H9 (cell line): Measurements from ENCODE around the gene NME5. TPM values are rescaled to one million over a fixed set of nuclear protein-coding genes. Genes with fewer than 3 reads are reported as not detected.

Experiments
- DNase-seq: peaks from one replicate; pipeline ENCODE4 v3.0.0-alpha.2; 2017
- H2AFZ ChIP-seq: one replicate; pipeline ENCODE4 v1.6.1; 2013; ENCODE audit warnings: mild to moderate bottlenecking, low read length, control low read depth, moderate library complexity
- H2AK5ac ChIP-seq: 2 replicates; pipeline ENCODE4 v1.6.1; 2013; ENCODE audit warnings: low read length, control low read depth, mixed read lengths; ENCODE audit not compliant: insufficient read length
- H2BK120ac ChIP-seq: one replicate; pipeline ENCODE4 v1.6.1; 2013; ENCODE audit warnings: low read depth, mild to moderate bottlenecking, low read length, control low read depth, inconsistent platforms; ENCODE audit not compliant: poor library complexity, severe bottlenecking
- H2BK12ac ChIP-seq: 2 replicates; pipeline ENCODE4 v1.6.1; 2013; ENCODE audit warnings: low read length, control low read depth, mixed read lengths, low read depth; ENCODE audit not compliant: insufficient read length
- H2BK15ac ChIP-seq: 2 replicates; pipeline ENCODE4 v1.6.1; 2013; ENCODE audit warnings: low read depth, low read length, control low read depth
- H2BK20ac ChIP-seq: one replicate; pipeline ENCODE4 v1.6.1; 2013; ENCODE audit warnings: low read depth, mild to moderate bottlenecking, low read length, control low read depth, inconsistent platforms; ENCODE audit not compliant: poor library complexity, severe bottlenecking
- H2BK5ac ChIP-seq: 2 replicates; pipeline ENCODE4 v1.6.1; 2013; ENCODE audit warnings: low read length, control low read depth, mixed read lengths; ENCODE audit not compliant: insufficient read length
- H3K14ac ChIP-seq: 2 replicates; pipeline ENCODE4 v1.6.1; 2013; ENCODE audit warnings: low read length, control low read depth; ENCODE audit not compliant: insufficient read depth
- H3K18ac ChIP-seq: 2 replicates; pipeline ENCODE4 v1.6.1; 2013; ENCODE audit warnings: low read depth, mild to moderate bottlenecking, mixed read lengths, low read length, control low read depth; ENCODE audit not compliant: insufficient read length
- H3K23ac ChIP-seq: 2 replicates; pipeline ENCODE4 v1.6.1; 2013; ENCODE audit warnings: low read length, control low read depth, mixed read lengths, low read depth; ENCODE audit not compliant: insufficient read length
- H3K23me2 ChIP-seq: 2 replicates; pipeline ENCODE4 v1.6.1; 2013; ENCODE audit warnings: low read depth, mild to moderate bottlenecking, mixed read lengths, low read length, control low read depth; ENCODE audit not compliant: insufficient read length, poor library complexity, severe bottlenecking
- H3K27ac ChIP-seq: 2 replicates; pipeline ENCODE4 v1.5.1; 2013; ENCODE audit warnings: low read length, control low read depth, mixed read lengths, low read depth; ENCODE audit not compliant: insufficient read length
- H3K27me3 ChIP-seq: 2 replicates; pipeline ENCODE4 v1.6.1; 2013; ENCODE audit warnings: low read length, control low read depth, inconsistent platforms; ENCODE audit not compliant: insufficient read depth
- H3K4ac ChIP-seq: 2 replicates; pipeline ENCODE4 v1.6.1; 2013; ENCODE audit warnings: low read depth, mild to moderate bottlenecking, control low read depth, inconsistent platforms, low read length, moderate library complexity
- H3K4me1 ChIP-seq: 2 replicates; pipeline ENCODE4 v1.6.1; 2013; ENCODE audit warnings: low read length, control low read depth, inconsistent platforms; ENCODE audit not compliant: insufficient read depth
- H3K4me2 ChIP-seq: 2 replicates; pipeline ENCODE4 v1.6.1; 2013; ENCODE audit warnings: low read length, control low read depth, mixed read lengths; ENCODE audit not compliant: insufficient read length, insufficient read depth
- H3K56ac ChIP-seq: 2 replicates; pipeline ENCODE4 v1.6.1; 2013; ENCODE audit warnings: low read depth, mild to moderate bottlenecking, mixed read lengths, low read length, control low read depth; ENCODE audit not compliant: insufficient read length
- H3K79me1 ChIP-seq: 2 replicates; pipeline ENCODE4 v1.6.1; 2013; ENCODE audit warnings: low read depth, mild to moderate bottlenecking, moderate library complexity, low read length, control low read depth, inconsistent platforms; ENCODE audit not compliant: insufficient read depth, poor library complexity, severe bottlenecking
- H3K79me2 ChIP-seq: 2 replicates; pipeline ENCODE4 v1.6.1; 2013; ENCODE audit warnings: low read length, control low read depth, inconsistent platforms; ENCODE audit not compliant: insufficient read depth
- H3K9ac ChIP-seq: 2 replicates; pipeline ENCODE4 v1.6.1; 2013; ENCODE audit warnings: low read length, control low read depth, mixed read lengths; ENCODE audit not compliant: insufficient read length; ENCODE audit errors: extremely low read depth
- H3K9me3 ChIP-seq: one replicate; pipeline ENCODE4 v1.6.1; 2013; ENCODE audit warnings: low read depth, low read length, inconsistent platforms; ENCODE audit not compliant: control insufficient read depth
- H3T11ph ChIP-seq: one replicate; pipeline ENCODE4 v1.6.1; 2013; ENCODE audit warnings: mild to moderate bottlenecking, low read length, control low read depth, inconsistent platforms
- H4K20me1 ChIP-seq: one replicate; pipeline ENCODE4 v1.6.1; 2013; ENCODE audit not compliant: control insufficient read depth, insufficient read length, insufficient read depth
- H4K5ac ChIP-seq: 2 replicates; pipeline ENCODE4 v1.6.1; 2013; ENCODE audit warnings: low read depth, mild to moderate bottlenecking, mixed read lengths, low read length, control low read depth; ENCODE audit not compliant: insufficient read length
- H4K8ac ChIP-seq: replicated peaks from 2 replicates; pipeline ENCODE4 v1.6.1; 2013; ENCODE audit warnings: low read length, control low read depth, mixed read lengths, low read depth; ENCODE audit not compliant: insufficient read length
- H4K91ac ChIP-seq: 2 replicates; pipeline ENCODE4 v1.6.1; 2013; ENCODE audit warnings: low read depth, mild to moderate bottlenecking, moderate library complexity, mixed read lengths, low read length, control low read depth; ENCODE audit not compliant: insufficient read length
- H3K27ac Mint-ChIP-seq, 3 experiments: 2 replicates in 2 of 3; 3 replicates in 1 of 3; pipeline ENCODE4 v1.8.0; 2020 to 2021; ENCODE audit warnings: mixed read lengths in 3 of 3, mild to moderate bottlenecking in 1 of 3, moderate library complexity in 1 of 3
- H3K27me3 Mint-ChIP-seq: 2 replicates; pipeline ENCODE4 v1.8.0; 2021; ENCODE audit warnings: low read depth, mild to moderate bottlenecking, moderate library complexity, mixed read lengths
- H3K36me3 Mint-ChIP-seq, 3 experiments: 2 replicates in 2 of 3; 3 replicates in 1 of 3; pipeline ENCODE4 v1.8.0; 2020 to 2021; ENCODE audit warnings: low read depth in 3 of 3, mixed read lengths in 3 of 3; ENCODE audit not compliant: insufficient read depth in 1 of 3
- H3K4me1 Mint-ChIP-seq, 2 experiments: 2 replicates each; pipeline ENCODE4 v1.8.0; 2020; ENCODE audit warnings: mixed read lengths in 2 of 2
- H3K4me3 Mint-ChIP-seq, 2 experiments: 2 replicates in 1 of 2; 3 replicates in 1 of 2; pipeline ENCODE4 v1.8.0; 2020 to 2021; ENCODE audit warnings: mild to moderate bottlenecking in 2 of 2, mixed read lengths in 2 of 2, moderate library complexity in 1 of 2
- H3K9me3 Mint-ChIP-seq, 2 experiments: 2 replicates in 1 of 2; 3 replicates in 1 of 2; pipeline ENCODE4 v1.8.0; 2020; ENCODE audit warnings: mild to moderate bottlenecking in 2 of 2, mixed read lengths in 2 of 2, moderate library complexity in 1 of 2
- CTCF ChIP-seq: fragments of 200-600 bp; sonication (generic); conservative IDR thresholded peaks from 3 replicates; pipeline ENCODE4 v1.8.0; 2021; ENCODE audit warnings: antibody characterized with exemption, mild to moderate bottlenecking
- WGBS: extraction: QIAGEN DNeasy Blood & Tissue Kit; methylation state at CpG from one replicate; pipeline ENCODE4 v1.1.7; 2013; ENCODE audit warnings: missing lambda C conversion rate, low lambda C conversion rate, mixed read lengths; ENCODE audit not compliant: insufficient read length; ENCODE audit errors: extremely low coverage; 5-methylcytosine and 5-hydroxymethylcytosine counted together
- total RNA-seq: library from RNA; stranded (reverse); gene quantifications from 2 replicates; pipeline ENCODE4 v1.2.1, GENCODE V29; 2021

The NME5 gene
- total RNA-seq, 1 experiment from 2014 or later, result 0.96 TPM

- Histone ChIP-seq H3K79me2 (no peaks in the 10 kb centered on the region), H2BK12ac (no peak overlapping the region), H4K8ac (no peak overlapping the region), H3K4me2 (peak overlapping the region; percentile 30), H3K56ac (no peak overlapping the region), H4K91ac (no peak overlapping the region), H3K27me3 (peaks cover 46% of the 10 kb centered on the region), H3K4me1 (peaks cover 11% of the 10 kb centered on the region; the same call in 1 of the 2 replicates), H3K4ac (no peak overlapping the region), H2BK15ac (no peak overlapping the region), H2AK5ac (no peak overlapping the region), H3K27ac (no peak overlapping the region), H2BK120ac (no peak overlapping the region), H4K20me1 (no peaks in the 10 kb centered on the region), H2AFZ (no peak overlapping the region), H3K23me2 (no peaks in the 10 kb centered on the region), H3K9ac (no peak overlapping the region), H3K9me3 (no peaks in the 10 kb centered on the region), H2BK5ac (no peak overlapping the region), H4K5ac (no peak overlapping the region), H3K14ac (no peak overlapping the region), H3T11ph (no peak overlapping the region), H3K79me1 (no peaks in the 10 kb centered on the region), H3K23ac (no peak overlapping the region), H3K18ac (no peak overlapping the region), H2BK20ac (no peak overlapping the region)
- no peak for TF ChIP-seq CTCF
- DNase-seq, result no peak
- WGBS, result no CpG with 5 or more reads among the region's 2 CpGs
- Mint-ChIP-seq H3K4me3 (peak overlapping the region in 1 of 2 experiments; percentile 35; a peak in 1 of 5 replicates), H3K4me1 (peaks cover 63 to 66% of the 10 kb centered on the region in 2 experiments), H3K27ac (no peak overlapping the region), H3K9me3 (peaks cover 0 to 2% of the 10 kb centered on the region in 2 experiments; a peak in 2 of 5 replicates), H3K36me3 (no peaks in the 10 kb centered on the region), H3K27me3 (peaks cover 92% of the 10 kb centered on the region)
Measured at GRCh38 chr5:138096363-138096762, 42.9 kb downstream of the NME5 start.
